GM21515 (cell line): ENCODE results near the gene FRZB.

ENCODE experiments used
- ATAC-seq: cut with Tn5 transposase; IDR thresholded peaks from one replicate; pipeline ENCODE4 v1.9.1; 2021; ENCODE audit not compliant: unreplicated experiment

Gene FRZB

DNA sequence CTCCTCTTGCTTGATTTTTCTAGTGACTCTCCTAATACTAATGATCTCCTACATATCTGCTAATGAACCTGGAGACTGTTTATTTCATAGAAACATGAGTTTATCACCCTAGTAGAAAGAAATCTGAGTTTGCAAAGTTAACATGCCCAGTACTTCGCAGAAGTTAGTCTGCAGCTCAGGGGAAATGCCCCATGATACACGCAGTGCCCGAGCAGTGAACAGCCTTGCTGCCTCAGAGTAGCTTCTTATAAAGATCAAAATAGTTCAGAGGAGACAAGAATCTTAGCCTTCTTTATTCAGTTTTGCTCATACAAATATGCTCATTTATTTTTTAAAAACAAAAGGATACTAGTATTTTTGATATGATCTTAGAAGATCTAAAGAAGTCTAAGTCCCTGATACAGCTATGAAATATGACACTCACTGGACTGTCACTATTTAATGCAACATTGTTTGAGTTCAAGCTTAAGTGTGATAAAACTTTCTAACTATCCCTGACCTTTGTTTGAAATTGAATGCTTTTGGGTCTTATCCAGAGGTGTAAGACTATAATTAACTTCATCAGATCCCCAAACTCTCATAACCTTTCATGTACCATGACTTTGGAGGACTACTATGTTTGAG lies 20.5 kb downstream of the FRZB start:
- ATAC-seq: no peak

- ATAC-seq: no peak
Measured at GRCh38 chr2:182836451-182836850, 30.0 kb downstream of the FRZB start.

GRCh38 chr2:182834293-182834692 lies 32.1 kb downstream of the FRZB start:
- ATAC-seq: no peak

- ATAC-seq: no peak
Measured at GRCh38 chr2:182833084-182833854, 33.2 kb downstream of the FRZB start.

DNA sequence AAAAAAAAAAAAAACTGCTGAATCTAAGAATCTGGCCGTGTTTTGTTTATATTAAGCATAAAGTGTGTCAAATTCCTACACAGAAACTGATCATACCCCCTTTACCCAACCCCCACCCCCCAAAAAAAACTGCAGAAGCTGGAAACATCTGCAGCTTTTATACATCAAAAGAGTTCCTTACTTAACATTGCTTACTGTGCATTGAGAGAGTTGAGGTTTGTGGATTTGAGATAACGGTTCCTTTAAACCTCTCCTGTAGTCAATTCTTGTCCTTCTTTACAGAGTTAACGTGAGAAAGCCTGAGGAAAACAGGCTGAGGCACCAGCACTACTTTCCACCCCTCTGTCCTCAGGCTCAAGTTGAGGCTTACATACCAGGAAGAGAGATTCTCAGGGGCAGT lies 34.5 kb downstream of the FRZB start:
- no peak for ATAC-seq

DNA sequence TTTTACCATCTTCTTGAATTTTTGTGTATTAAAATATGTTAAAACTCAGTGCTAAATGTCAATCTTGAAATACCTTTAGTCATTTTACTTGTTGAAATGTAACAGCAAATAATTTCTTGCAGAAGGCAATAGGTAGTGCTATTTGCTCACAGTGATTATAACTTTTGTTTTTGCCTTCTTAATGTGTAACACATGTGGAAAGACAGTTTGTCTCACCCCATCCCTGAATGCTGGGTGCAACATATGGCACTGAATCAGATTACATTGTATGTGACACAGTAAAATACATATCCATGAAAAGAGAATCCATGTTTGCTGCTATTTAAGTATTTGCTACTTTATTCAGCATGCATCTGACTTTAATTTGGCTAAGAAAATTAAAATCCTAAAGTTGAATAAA lies 35.3 kb downstream of the FRZB start:
- ATAC-seq: no peak

GRCh38 chr2:182827182-182827879 lies 39.1 kb downstream of the FRZB start:
- no peak for ATAC-seq

- ATAC-seq: no peak
Measured at GRCh38 chr2:182826496-182826895, 39.9 kb downstream of the FRZB start.

GRCh38 chr2:182826064-182826463 lies 40.4 kb downstream of the FRZB start:
- ATAC-seq: no peak

- ATAC-seq: no peak
Measured at GRCh38 chr2:182824767-182825158, 41.7 kb downstream of the FRZB start.

GRCh38 chr2:182824056-182824766 lies 42.2 kb downstream of the FRZB start:
- ATAC-seq: no peak

DNA sequence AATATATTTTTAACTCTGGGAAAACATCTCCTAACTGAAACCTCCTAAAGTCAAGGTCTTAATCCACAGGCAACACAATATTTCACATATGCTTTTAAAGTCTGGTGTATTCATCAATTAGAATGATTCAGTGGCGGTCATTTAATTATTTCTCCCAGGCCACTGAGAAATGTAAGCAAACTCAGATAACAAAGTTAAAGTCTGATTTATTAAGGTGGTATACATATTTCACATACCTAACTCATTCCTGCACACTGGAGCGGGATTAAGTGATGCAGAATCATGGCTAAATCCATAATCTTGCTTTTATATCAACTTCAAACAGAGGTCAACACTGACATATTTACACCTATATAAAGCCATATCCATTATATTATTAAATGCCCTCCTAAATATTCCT lies 43.7 kb downstream of the FRZB start:
- no peak for ATAC-seq

- ATAC-seq: no peak
Measured at GRCh38 chr2:182821182-182821581, 45.3 kb downstream of the FRZB start.

DNA sequence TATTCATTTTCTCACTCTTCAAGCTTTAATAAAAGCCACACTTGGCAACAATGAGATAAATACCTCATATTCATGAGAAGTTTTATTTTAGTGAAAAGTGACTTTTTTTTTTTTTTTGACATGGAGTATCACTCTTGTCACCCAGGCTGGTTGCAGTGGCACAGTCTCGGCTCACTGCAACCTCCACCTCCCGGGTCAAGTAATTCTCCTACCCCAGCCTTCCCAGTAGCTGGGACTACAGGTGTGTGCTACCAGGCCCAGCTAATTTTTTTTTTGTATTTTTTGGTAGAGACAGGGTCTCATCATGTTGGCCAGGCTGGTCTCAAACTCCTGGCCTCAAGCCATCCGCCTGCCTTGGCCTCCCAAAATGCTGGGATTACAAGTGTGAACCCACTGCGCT lies 47.0 kb downstream of the FRZB start:
- ATAC-seq: no peak

DNA sequence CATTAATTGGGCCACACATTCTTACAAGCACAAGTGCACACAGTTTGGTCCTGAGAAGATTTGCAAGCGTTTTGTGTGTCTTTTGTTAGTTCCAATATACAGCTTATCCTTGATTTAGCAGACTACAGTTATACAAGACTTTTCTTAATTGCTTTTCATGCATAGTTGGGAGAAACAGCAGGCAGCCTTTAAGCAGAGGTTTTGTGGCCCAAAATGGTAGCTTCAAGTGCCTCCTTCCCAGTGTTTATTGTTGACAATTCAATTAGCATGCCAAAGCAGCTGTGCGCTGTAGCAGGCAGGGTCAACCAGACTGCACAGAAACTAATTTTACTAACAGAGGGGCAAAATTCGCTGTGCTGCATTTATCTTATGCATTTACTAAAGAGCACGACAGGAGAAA lies 47.5 kb downstream of the FRZB start:
- no peak for ATAC-seq

DNA sequence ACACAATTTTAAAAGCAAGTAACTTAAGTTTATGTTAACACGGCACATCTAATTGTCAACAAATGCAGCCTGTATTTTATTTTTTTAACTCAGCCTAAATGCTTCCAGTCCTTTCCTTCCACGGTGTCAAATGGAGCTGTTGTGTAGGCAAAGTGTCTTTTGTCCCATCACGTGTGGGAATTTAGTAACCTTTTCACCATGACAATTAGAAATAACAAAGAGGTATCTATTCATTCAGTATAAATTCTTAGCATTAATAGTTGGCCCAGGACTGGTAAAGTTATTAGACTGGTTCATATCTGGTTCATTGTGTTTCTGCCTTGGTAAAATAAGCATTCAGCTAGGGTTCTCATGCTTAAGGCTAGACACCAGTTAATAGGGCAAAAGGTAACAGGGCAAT lies 47.9 kb downstream of the FRZB start:
- no peak for ATAC-seq

DNA sequence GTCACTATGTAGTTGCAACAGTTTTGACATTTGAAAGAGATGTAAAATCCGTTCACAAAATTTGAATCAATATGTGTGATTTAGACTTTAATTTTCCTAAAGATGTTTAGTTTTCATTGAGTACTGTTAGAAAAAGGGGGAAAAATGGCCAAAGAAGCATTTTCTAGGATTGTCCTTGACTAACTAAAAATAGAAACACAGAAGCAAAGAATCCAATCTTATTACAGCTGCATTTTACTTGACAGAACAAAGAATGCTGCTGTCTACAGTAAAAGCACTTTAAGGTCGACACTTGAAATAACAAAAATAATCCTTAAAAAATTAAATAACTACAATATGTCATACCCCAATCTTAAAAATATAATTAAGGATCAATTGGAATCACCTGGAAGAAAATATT lies 48.9 kb downstream of the FRZB start:
- ATAC-seq: no peak

DNA sequence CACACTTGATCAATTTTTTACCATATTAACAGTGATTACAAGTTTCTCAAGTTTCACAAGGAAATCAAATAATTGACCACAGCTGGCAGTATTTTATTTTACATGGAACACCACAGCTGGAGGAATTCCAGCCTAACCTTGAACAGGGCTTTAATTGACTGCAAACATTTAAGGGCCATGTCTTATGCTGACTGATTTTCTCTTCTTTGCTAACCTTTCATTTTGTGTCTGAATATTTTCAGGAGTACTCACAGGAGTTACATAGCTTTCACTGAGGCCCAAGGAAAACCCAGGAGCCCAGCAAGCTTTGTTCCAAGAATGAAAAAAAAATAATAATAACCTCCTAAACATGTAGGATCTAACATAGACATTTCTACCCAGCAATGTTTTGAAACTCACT lies 49.6 kb downstream of the FRZB start:
- no peak for ATAC-seq

- ATAC-seq: no peak
Measured at GRCh38 chr2:182814804-182815203, 51.6 kb downstream of the FRZB start.

DNA sequence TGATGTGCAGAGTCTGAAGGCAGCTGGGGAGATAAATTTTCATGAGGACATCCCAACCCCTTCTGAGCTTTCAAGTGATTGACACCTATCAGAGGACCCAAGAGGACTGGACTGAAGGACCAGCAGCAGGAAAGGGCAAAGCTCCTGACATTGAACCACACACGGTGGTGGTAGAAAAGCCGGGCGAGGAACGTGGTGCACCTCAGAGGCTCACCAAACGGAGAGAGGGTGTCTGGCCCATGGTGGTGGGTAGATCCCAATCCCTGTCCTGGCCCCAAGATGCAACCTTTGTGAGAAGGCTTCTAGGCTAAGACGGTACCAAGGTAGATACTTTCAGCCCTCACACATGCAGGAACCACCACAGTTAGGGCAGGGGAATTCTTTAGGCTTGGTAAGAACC lies 52.1 kb downstream of the FRZB start:
- ATAC-seq: no peak

DNA sequence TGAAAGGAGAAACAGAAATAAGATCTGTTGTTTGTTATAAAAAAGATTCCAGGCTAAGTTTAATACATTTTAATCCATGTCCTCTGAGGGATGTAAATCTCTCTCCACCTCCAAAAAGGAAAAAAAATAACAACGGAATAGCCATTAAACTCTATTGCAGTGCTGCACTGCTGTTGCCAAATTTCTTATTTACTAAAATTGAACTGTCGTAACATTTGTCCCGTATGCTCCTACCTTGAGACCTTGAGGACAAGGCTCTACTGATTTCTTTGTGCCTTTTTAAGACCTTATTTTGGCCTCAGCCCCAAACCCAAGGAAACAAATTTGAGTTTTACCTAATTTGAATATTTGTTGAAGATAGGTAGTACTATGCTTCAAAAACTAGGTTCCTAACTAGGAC lies 56.4 kb downstream of the FRZB start:
- ATAC-seq: no peak

DNA sequence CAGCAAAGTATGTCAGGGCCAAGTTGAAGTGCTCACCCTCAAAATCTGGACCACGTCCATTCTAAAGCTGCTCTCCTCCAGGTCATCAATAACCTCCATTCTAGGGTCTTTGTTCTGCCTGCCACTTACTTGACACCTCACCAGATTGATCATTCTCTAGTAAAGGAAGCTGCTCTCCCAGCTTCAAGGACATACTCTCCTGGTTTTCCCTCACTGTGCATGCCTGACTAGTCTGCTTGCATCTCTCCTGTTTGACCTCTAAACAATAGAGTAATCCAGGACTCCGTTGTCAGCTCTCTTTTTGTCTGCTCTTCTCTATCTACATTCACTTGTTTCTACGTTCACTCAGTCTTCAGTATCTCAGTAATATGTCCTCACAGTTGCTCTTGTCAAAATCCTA lies 59.1 kb downstream of the FRZB start:
- ATAC-seq: no peak
